Endothelial cell of umbilical vein (primary cell): ENCODE measurements around the gene OAF.

Experiments
- EZH2 ChIP-seq: IDR thresholded peaks from 2 replicates; pipeline ENCODE4 v1.6.1; 2012; ENCODE audit warnings: borderline replicate concordance, low read depth, mild to moderate bottlenecking, moderate library complexity, low read length, inconsistent platforms; ENCODE audit not compliant: severe bottlenecking
- FOS ChIP-seq: IDR thresholded peaks from 2 replicates; pipeline ENCODE4 v1.6.1; 2011; ENCODE audit warnings: mild to moderate bottlenecking, low read length, moderate library complexity, borderline replicate concordance; ENCODE audit not compliant: insufficient read depth
- GATA2 ChIP-seq: IDR thresholded peaks from 2 replicates; pipeline ENCODE4 v1.7.0; 2011; ENCODE audit warnings: low read depth, mild to moderate bottlenecking, moderate library complexity, mixed read lengths, low read length; ENCODE audit not compliant: insufficient read length, insufficient read depth
- JUN ChIP-seq: IDR thresholded peaks from 2 replicates; pipeline ENCODE4 v1.6.1; 2011; ENCODE audit warnings: borderline replicate concordance, low read depth; ENCODE audit not compliant: insufficient read length, insufficient read depth
- POLR2A ChIP-seq: IDR thresholded peaks from 2 replicates; pipeline ENCODE4 v1.6.1; 2012; ENCODE audit warnings: low read depth, mild to moderate bottlenecking, control low read depth, low read length
- POLR2AphosphoS5 ChIP-seq: IDR thresholded peaks from 2 replicates; pipeline ENCODE4 v1.6.1; 2012; ENCODE audit warnings: low read depth, mild to moderate bottlenecking, control low read depth, low read length, moderate library complexity; ENCODE audit not compliant: insufficient read depth
- TF ChIP-seq, protein P1 (sequence below), 2 donors: IDR thresholded peaks; 1 replicate in 1 of 2; 2 replicates in 1 of 2; pipeline ENCODE4 v1.5.1; 2011; ENCODE audit warnings: low read length in 2 of 2, mild to moderate bottlenecking in 2 of 2, moderate library complexity in 2 of 2, control low read depth in 1 of 2, inconsistent platforms in 1 of 2, low read depth in 1 of 2; ENCODE audit not compliant: insufficient read depth in 1 of 2; ENCODE audit errors: extremely low read depth in 1 of 2
- TF ChIP-seq, protein P2 (sequence below): IDR thresholded peaks from 2 replicates; pipeline ENCODE4 v1.6.1; 2011; ENCODE audit not compliant: insufficient read depth, insufficient read length

DNA sequence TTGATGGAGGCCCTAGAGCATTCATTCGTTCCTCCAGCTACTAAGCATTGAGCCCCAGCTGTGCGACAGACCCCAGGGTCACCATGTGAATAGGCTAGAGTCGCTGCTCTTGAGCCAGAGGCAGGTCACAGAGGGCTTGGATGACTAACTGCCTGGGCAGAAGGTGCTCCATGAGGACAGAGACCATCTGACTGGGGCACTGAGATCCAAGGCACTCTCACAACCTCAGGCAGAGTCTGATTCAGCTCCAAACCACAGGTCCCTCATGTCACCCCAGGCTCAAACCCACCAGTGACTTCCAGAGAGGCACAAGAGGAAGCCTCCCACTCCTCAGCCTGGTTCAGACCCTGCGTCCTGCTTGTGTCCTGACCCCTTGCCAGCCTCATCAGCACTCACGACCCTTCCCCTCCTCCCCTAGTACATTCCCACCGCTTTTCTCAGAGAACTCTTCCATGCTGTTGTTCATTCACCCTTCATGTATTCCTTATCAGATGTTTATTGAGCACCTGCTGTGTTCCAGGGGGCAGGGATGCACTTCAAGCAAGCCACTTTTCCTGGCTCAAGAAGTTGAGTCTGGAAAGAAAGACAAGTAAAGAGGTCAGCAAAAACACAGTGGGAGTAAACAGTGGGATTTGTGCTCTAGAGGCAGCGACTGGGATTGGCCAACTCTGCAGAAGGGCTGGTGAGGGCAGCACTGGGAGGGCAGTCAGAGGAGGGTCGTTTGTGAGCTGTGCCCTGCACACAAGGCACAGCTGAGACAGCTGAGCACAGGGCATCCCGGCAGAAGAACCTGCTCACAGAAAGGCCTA lies 9.3 kb downstream of the OAF start:
- TF ChIP-seq, protein P1, sequence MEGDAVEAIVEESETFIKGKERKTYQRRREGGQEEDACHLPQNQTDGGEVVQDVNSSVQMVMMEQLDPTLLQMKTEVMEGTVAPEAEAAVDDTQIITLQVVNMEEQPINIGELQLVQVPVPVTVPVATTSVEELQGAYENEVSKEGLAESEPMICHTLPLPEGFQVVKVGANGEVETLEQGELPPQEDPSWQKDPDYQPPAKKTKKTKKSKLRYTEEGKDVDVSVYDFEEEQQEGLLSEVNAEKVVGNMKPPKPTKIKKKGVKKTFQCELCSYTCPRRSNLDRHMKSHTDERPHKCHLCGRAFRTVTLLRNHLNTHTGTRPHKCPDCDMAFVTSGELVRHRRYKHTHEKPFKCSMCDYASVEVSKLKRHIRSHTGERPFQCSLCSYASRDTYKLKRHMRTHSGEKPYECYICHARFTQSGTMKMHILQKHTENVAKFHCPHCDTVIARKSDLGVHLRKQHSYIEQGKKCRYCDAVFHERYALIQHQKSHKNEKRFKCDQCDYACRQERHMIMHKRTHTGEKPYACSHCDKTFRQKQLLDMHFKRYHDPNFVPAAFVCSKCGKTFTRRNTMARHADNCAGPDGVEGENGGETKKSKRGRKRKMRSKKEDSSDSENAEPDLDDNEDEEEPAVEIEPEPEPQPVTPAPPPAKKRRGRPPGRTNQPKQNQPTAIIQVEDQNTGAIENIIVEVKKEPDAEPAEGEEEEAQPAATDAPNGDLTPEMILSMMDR (IDR thresholded peaks at IDR 0.05; ENCODE audit: extremely low read depth in 1 of 2, insufficient read depth in 1 of 2, low read depth in 1 of 2, low read length in 2 of 2): no peak
- no peak for TF ChIP-seq EZH2
- no peak for TF ChIP-seq POLR2A
- TF ChIP-seq POLR2AphosphoS5: no peak
- TF ChIP-seq JUN: no peak
- TF ChIP-seq FOS: no peak
- TF ChIP-seq GATA2: no peak
- TF ChIP-seq, protein P2, sequence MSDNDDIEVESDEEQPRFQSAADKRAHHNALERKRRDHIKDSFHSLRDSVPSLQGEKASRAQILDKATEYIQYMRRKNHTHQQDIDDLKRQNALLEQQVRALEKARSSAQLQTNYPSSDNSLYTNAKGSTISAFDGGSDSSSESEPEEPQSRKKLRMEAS: no peak
